ENCODE measurements around the gene PLCH1.

DNA sequence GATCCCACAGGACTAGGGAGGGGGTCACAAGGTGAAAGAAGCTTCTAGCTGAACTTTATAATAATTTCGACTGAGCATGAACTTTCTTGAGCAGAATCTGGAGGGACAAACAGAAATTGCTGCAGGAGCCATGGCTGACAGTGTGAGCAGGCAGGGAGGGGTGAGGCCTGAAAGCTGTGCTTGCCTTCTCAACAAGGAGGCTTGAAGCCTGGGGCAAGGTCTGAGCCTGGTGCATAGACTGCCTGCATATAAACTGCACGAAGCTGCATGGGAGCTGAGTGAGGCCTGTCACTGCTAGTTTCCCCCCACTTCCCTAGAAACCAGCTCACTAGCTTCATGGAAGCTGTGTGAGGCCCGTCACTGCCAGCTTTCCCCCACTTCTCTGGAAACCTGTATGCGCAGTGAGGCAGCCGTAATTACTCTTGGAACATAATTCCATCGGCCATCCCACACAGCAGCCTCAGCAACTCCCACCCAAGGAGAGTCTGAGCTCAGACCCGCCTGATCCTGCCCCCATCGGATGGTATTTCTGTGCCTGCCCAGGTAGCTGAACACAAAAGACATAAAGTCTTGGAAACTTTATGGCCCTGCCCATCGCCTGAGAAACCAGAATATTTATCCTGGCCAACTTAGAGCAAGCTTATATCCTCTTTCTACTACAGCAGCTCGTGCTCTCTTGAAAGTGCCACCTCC lies 136.5 kb downstream of the PLCH1 start:
- TF ChIP-seq, protein P1, sequence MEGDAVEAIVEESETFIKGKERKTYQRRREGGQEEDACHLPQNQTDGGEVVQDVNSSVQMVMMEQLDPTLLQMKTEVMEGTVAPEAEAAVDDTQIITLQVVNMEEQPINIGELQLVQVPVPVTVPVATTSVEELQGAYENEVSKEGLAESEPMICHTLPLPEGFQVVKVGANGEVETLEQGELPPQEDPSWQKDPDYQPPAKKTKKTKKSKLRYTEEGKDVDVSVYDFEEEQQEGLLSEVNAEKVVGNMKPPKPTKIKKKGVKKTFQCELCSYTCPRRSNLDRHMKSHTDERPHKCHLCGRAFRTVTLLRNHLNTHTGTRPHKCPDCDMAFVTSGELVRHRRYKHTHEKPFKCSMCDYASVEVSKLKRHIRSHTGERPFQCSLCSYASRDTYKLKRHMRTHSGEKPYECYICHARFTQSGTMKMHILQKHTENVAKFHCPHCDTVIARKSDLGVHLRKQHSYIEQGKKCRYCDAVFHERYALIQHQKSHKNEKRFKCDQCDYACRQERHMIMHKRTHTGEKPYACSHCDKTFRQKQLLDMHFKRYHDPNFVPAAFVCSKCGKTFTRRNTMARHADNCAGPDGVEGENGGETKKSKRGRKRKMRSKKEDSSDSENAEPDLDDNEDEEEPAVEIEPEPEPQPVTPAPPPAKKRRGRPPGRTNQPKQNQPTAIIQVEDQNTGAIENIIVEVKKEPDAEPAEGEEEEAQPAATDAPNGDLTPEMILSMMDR (IDR thresholded peaks at IDR 0.05) = no peak
- TF ChIP-seq ZFX (IDR thresholded peaks at IDR 0.05; ENCODE audit: borderline replicate concordance) = no peak

Measured in 22Rv1 (cell line).